ENCODE results near the gene KRTAP20-3. TPM values are rescaled to one million over a fixed set of nuclear protein-coding genes. Genes with fewer than 3 reads are reported as not detected.

KRTAP20-3 gene
- total and polyA plus RNA-seq, 9 donors, result not detected

GRCh38 chr21:30680586-30680985 is 37.9 kb downstream of the KRTAP20-3 start:
- intact Hi-C loops (cut with DNase I), result no loop called here
- no peaks in the 10 kb centered on the region for H3K9me3 ChIP-seq
- DNase-seq, result no peak
- 30 to 38% (median 36%) methylated on average over 1 of the region's 1 CpG for WGBS, 3 donors
- no peak overlapping the region for H3K4me3 ChIP-seq
- H3K27ac ChIP-seq, result no peak overlapping the region
- no peak for TF ChIP-seq POLR2A (IDR thresholded peaks at IDR 0.05)
- TF ChIP-seq CTCF (IDR thresholded peaks at IDR 0.05), result no peak
- TF ChIP-seq EP300 (IDR thresholded peaks at IDR 0.05), result no peak
- H3K36me3 ChIP-seq, result no peaks in the 10 kb centered on the region
- H3K27me3 ChIP-seq, result no peaks in the 10 kb centered on the region
- H3K4me1 ChIP-seq (ENCODE audit: insufficient read depth), result no peaks in the 10 kb centered on the region

- DNase-seq, result no peak
- TF ChIP-seq EP300 (IDR thresholded peaks at IDR 0.05), result no peak
- no peak for TF ChIP-seq CTCF (IDR thresholded peaks at IDR 0.05)
- TF ChIP-seq POLR2A (IDR thresholded peaks at IDR 0.05), result no peak
- intact Hi-C loops (cut with DNase I), result no loop called here
- H3K27ac ChIP-seq, result no peak overlapping the region
- no peaks in the 10 kb centered on the region for H3K27me3 ChIP-seq
- H3K9me3 ChIP-seq, result no peaks in the 10 kb centered on the region
- no peaks in the 10 kb centered on the region for H3K4me1 ChIP-seq (ENCODE audit: insufficient read depth)
- H3K36me3 ChIP-seq, result no peaks in the 10 kb centered on the region
- WGBS, 3 donors, result 63 to 66% (median 65%) methylated on average over 6 of the region's 6 CpGs
- no peak overlapping the region for H3K4me3 ChIP-seq
Observed at GRCh38 chr21:30684506-30684905, 41.8 kb downstream of the KRTAP20-3 start.

- intact Hi-C loops (cut with DNase I), result no loop called here
- H3K36me3 ChIP-seq, result no peaks in the 10 kb centered on the region
- WGBS, 3 donors, result 55 to 73% (median 61%) methylated on average over 7 of the region's 7 CpGs
- no peak overlapping the region for H3K4me3 ChIP-seq
- no peaks in the 10 kb centered on the region for H3K9me3 ChIP-seq
- no peak overlapping the region for H3K27ac ChIP-seq
- no peaks in the 10 kb centered on the region for H3K4me1 ChIP-seq (ENCODE audit: insufficient read depth)
- DNase-seq, result no peak
- no peaks in the 10 kb centered on the region for H3K27me3 ChIP-seq
- no peak for TF ChIP-seq CTCF (IDR thresholded peaks at IDR 0.05)
- no peak for TF ChIP-seq EP300 (IDR thresholded peaks at IDR 0.05)
- TF ChIP-seq POLR2A (IDR thresholded peaks at IDR 0.05), result no peak
Observed at GRCh38 chr21:30689822-30690221, 47.2 kb downstream of the KRTAP20-3 start.

Small RNA genes within 50 kb of the gene (small RNA-seq; reads per million reads assigned to genes)
- gene KRTAP20-1 (not detected), gene KRTAP20-3 (not detected), gene KRTAP20-4 (not detected), gene KRTAP22-1 (not detected)

Other genes with a start within 250 kb of the KRTAP20-3 start
- not detected for gene KRTAP13-1, start 246.8 kb upstream of the KRTAP20-3 start, total RNA-seq
- not detected for gene KRTAP13-1, start 246.8 kb upstream of the KRTAP20-3 start, polyA plus RNA-seq
- not detected for gene KRTAP13-3, start 216.9 kb upstream of the KRTAP20-3 start, total RNA-seq
- gene KRTAP13-3, start 216.9 kb upstream of the KRTAP20-3 start, polyA plus RNA-seq, result not detected
- gene KRTAP13-4, start 212.6 kb upstream of the KRTAP20-3 start, total RNA-seq, result not detected
- not detected for gene KRTAP13-4, start 212.6 kb upstream of the KRTAP20-3 start, polyA plus RNA-seq
- gene KRTAP15-1, start 202.6 kb upstream of the KRTAP20-3 start, total RNA-seq, result not detected
- gene KRTAP15-1, start 202.6 kb upstream of the KRTAP20-3 start, polyA plus RNA-seq, result not detected
- gene KRTAP19-1, start 162.5 kb upstream of the KRTAP20-3 start, total RNA-seq, result not detected
- not detected for gene KRTAP19-1, start 162.5 kb upstream of the KRTAP20-3 start, polyA plus RNA-seq
- gene KRTAP19-2, start 155.4 kb upstream of the KRTAP20-3 start, total RNA-seq, result not detected
- not detected for gene KRTAP19-2, start 155.4 kb upstream of the KRTAP20-3 start, polyA plus RNA-seq
- not detected for gene KRTAP19-3, start 150.9 kb upstream of the KRTAP20-3 start, total RNA-seq
- gene KRTAP19-3, start 150.9 kb upstream of the KRTAP20-3 start, polyA plus RNA-seq, result not detected
- not detected for gene KRTAP19-4, start 145.7 kb upstream of the KRTAP20-3 start, total RNA-seq
- gene KRTAP19-4, start 145.7 kb upstream of the KRTAP20-3 start, polyA plus RNA-seq, result not detected
- not detected for gene KRTAP19-5, start 140.7 kb upstream of the KRTAP20-3 start, total RNA-seq
- not detected for gene KRTAP19-5, start 140.7 kb upstream of the KRTAP20-3 start, polyA plus RNA-seq
- not detected for gene KRTAP19-6, start 101.0 kb upstream of the KRTAP20-3 start, total RNA-seq
- not detected for gene KRTAP19-6, start 101.0 kb upstream of the KRTAP20-3 start, polyA plus RNA-seq
- not detected for gene KRTAP19-7, start 81.5 kb upstream of the KRTAP20-3 start, total RNA-seq
- not detected for gene KRTAP19-7, start 81.5 kb upstream of the KRTAP20-3 start, polyA plus RNA-seq
- not detected for gene KRTAP22-2, start 52.5 kb upstream of the KRTAP20-3 start, total RNA-seq
- gene KRTAP22-2, start 52.5 kb upstream of the KRTAP20-3 start, polyA plus RNA-seq, result not detected
- not detected for gene KRTAP6-3, start 50.4 kb upstream of the KRTAP20-3 start, total RNA-seq
- not detected for gene KRTAP6-3, start 50.4 kb upstream of the KRTAP20-3 start, polyA plus RNA-seq
- gene KRTAP6-2, start 44.0 kb upstream of the KRTAP20-3 start, total RNA-seq, result not detected
- gene KRTAP6-2, start 44.0 kb upstream of the KRTAP20-3 start, polyA plus RNA-seq, result not detected
- gene KRTAP22-1, start 41.8 kb upstream of the KRTAP20-3 start, total RNA-seq, result not detected
- gene KRTAP22-1, start 41.8 kb upstream of the KRTAP20-3 start, polyA plus RNA-seq, result not detected
- not detected for gene KRTAP6-1, start 28.9 kb upstream of the KRTAP20-3 start, total RNA-seq
- not detected for gene KRTAP6-1, start 28.9 kb upstream of the KRTAP20-3 start, polyA plus RNA-seq
- not detected for gene KRTAP20-1, start 26.4 kb upstream of the KRTAP20-3 start, total RNA-seq
- not detected for gene KRTAP20-1, start 26.4 kb upstream of the KRTAP20-3 start, polyA plus RNA-seq
- not detected for gene KRTAP20-4, start 22.2 kb upstream of the KRTAP20-3 start, total RNA-seq
- not detected for gene KRTAP20-4, start 22.2 kb upstream of the KRTAP20-3 start, polyA plus RNA-seq
- gene KRTAP20-2, start 7.7 kb upstream of the KRTAP20-3 start, total RNA-seq, result not detected
- gene KRTAP20-2, start 7.7 kb upstream of the KRTAP20-3 start, polyA plus RNA-seq, result not detected
- not detected for gene KRTAP21-3, start 75.9 kb downstream of the KRTAP20-3 start, total RNA-seq
- not detected for gene KRTAP21-3, start 75.9 kb downstream of the KRTAP20-3 start, polyA plus RNA-seq
- not detected for gene KRTAP21-2, start 104.4 kb downstream of the KRTAP20-3 start, total RNA-seq
- gene KRTAP21-2, start 104.4 kb downstream of the KRTAP20-3 start, polyA plus RNA-seq, result not detected
- not detected for gene KRTAP21-1, start 112.6 kb downstream of the KRTAP20-3 start, total RNA-seq
- gene KRTAP21-1, start 112.6 kb downstream of the KRTAP20-3 start, polyA plus RNA-seq, result not detected
- gene KRTAP8-1, start 170.4 kb downstream of the KRTAP20-3 start, total RNA-seq, result not detected
- gene KRTAP8-1, start 170.4 kb downstream of the KRTAP20-3 start, polyA plus RNA-seq, result not detected
- gene KRTAP7-1, start 186.9 kb downstream of the KRTAP20-3 start, total RNA-seq, result not detected
- gene KRTAP7-1, start 186.9 kb downstream of the KRTAP20-3 start, polyA plus RNA-seq, result not detected
- not detected for gene KRTAP11-1, start 238.7 kb downstream of the KRTAP20-3 start, total RNA-seq
- not detected for gene KRTAP11-1, start 238.7 kb downstream of the KRTAP20-3 start, polyA plus RNA-seq

Data from ovary (tissue), 9 donors.